DMS 273 treated with DMSO at 0.1 percent for 48 hours (cell line): ENCODE results near the gene UCMA.
"Not testable (repeated sequence)": the region's sequence is repeated elsewhere in the genome, so short reads cannot be mapped to it uniquely, and the experiment has no call there.

Experiments
- DNase-seq: peaks from one replicate; lab custom pipeline; 2025; lab: John Stamatoyannopoulos, UW

The UCMA gene

DNA sequence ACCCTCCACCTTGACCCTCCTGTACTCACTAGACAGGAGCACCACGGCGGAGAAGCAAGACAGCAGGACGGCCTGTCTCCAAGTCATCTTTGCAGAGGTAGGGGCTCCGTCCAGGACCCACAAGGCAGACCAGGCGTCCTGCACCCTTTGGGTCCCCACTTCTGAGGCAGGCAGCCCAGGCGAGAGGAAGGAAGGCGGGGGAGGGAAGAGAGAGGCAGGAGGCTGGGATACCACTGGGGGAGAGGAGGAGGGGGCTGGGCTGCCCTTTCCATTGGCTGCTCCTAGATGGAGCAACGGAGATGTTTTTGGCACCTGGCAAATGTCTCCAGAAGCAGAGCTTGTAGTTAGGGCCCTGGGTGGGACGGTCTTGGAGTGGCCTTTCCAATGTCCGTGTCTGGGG is at the start of gene UCMA:
TSS of gene UCMA (minus strand) at position 203 of the 400 bp plus-strand sequence. CDS start at position 87, 116 bp downstream.
- DNase-seq: no peak

GRCh38 chr10:13282348-13282747 is 48.2 kb upstream of the UCMA start:
- DNase-seq: not testable (repeated sequence)

- DNase-seq: no peak
Observed at GRCh38 chr10:13276749-13277365, 42.7 kb upstream of the UCMA start.

DNA sequence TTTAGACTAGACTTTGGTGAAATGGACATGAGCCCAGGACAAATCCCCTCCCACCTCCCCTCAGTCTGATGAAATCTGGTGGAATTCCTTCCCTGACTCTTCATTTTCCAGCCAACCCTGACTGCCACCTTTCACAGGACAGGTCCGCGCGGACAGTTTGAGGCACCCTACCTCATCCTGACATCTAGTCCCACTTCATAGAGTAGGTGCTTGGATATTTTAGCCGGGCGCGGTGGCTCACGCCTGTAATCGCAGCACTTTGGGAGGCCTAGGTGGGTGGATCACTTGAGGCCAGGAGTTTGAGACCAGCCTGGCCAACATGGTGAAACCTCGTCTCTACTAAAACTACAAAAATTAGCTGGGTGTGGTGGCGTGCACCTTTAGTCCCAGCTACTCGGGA is 42.0 kb upstream of the UCMA start:
- DNase-seq: not testable (repeated sequence)

DNA sequence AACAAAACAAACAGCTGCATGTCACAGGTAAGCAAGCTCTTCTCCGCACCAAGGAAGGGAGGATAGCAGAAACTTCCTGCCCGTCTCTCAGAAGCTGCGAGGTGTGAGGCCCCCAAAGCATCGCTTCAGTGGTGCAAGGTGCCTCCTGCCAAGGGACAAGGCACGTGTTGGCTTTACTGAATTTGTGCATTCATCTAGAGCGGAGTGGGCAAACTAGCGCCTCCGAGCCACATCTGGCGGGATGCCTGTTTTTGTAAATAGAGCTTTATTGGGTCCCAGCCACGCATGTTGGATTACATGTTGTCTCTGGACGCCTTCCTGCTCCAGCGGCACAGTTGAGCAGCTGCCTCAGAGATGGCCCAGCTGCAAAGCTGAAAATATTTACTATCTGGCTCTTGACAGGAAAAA is 38.0 kb upstream of the UCMA start:
- DNase-seq: peak; percentile 16

DNA sequence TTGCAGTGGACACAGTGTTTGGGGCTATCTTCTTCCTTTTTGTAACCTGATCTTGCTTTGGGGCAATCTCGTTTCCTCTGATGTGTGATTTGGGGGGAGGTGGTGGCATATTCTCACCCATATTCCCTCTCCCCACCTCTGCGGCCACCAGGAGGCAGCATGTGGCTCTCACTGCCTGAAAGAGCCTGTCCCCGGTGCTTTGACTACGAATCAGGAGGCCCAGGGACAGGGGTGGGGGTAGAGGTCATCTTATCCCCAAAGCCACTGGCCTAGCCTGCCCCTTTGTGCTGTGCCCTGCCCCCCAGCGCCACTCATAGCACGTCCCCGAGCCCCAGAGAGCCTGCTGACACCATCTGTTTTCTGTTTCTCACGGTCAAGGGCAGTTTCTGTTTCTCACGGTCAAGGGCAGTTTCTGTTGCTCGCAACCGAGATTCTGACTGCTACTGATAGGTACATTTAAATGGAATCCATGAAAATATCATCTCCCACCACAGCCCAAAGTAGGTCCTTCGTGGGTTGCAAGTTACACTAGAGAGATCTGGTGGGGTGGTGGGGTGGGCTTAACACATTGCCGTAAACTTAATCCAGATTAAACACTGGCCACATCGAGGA is 37.5 kb upstream of the UCMA start:
- DNase-seq: peak; percentile 1

DNA sequence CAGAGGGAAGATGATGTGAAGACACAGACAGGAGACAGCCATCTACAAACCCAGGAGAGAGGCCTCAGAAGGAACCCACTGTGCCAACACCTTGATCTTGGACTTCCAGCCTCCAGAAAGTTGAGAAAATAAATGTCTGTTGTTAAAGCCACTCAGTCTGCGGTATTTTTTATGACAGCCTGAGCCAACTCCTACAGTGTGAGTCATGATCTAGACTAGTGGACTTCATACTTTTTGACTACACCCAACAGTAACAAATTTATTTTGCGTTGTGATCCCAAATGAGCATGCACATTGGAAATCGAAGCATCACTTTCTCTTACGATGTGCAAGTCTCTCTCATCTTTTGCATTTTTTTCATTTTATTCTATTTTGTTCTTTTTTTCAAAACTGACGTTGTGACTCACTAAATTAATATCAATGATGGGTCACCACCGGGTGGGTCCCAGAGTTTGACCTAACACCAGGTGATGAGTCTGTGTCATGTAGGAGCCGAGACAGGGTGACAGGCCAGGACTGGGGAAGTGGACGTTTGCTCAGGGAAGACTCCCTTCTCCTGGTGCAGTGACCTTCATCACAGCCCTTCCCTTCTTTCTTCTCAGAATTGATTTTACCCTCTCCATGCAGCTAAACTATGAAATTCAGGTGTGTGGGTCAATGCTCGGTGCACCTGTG is 36.8 kb upstream of the UCMA start:
- no peak for DNase-seq

- DNase-seq: no peak
Observed at GRCh38 chr10:13268841-13269240, 34.7 kb upstream of the UCMA start.

DNA sequence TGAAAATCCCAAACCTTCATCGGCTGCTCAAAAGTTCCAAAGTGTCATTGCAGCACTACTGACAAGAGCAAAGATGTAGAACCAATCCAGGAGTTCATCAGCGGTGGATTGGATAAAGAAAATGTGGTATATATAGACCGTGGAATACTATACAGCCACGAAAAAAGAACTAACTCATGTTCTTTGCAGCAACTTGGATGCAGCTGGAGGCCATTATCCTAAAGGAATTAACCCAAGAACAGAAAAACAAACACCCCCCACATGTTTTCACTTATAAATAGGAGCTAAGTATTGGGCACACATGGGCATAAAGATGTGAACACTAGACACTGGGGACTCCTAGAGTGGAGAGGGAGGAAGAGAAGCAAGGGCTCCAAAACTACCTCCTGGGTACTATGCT is 34.1 kb upstream of the UCMA start:
- DNase-seq: no peak

DNA sequence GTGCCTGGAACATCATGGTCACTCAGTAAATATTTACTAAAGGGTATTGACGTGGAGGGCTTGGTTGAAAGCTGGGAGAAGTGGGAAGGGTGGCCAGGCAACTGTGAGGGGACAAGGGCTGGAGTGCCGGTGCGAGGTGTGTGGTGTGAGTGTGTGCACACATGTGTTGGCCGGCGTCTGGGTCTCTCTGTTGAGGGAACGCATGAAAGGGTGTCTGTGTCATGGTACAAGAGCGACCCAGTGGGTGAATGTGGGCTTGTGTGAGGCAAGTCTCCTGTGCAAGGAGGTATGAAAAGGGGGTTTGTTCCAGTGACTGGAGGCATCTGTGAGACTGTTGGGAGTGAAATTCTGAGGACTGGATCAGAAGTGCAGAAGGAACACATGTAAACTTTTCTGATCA is 29.4 kb upstream of the UCMA start:
- DNase-seq: no peak

DNA sequence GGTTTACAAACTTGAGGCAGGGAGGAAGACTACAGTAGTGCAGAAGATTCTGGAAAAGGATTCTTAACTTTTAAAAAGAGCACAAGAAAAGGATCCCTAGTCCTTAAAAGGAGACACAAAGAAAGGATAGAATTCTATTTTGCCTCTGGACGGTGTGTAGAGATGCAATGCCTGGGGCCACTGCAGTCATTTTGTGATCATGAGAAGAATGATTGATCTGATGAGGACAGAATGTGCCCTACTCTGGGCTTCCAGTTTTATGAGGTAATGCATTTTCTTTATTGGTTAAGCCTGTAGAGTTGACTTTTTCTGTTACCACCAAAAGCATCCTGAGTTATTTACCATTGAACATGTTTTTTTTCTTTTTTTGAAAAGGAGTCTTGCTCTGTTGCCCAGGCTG is 28.3 kb upstream of the UCMA start:
- DNase-seq: no peak

GRCh38 chr10:13257621-13258140 is 23.5 kb upstream of the UCMA start:
- DNase-seq: no peak

GRCh38 chr10:13256627-13257026 is 22.5 kb upstream of the UCMA start:
- no peak for DNase-seq

- DNase-seq: no peak
Observed at GRCh38 chr10:13253726-13254125, 19.6 kb upstream of the UCMA start.

GRCh38 chr10:13247784-13248183 is 13.6 kb upstream of the UCMA start:
- DNase-seq: no peak

- no peak for DNase-seq
Observed at GRCh38 chr10:13247246-13247645, 13.1 kb upstream of the UCMA start.

- DNase-seq: not testable (repeated sequence)
Observed at GRCh38 chr10:13242260-13242659, 8.1 kb upstream of the UCMA start.

DNA sequence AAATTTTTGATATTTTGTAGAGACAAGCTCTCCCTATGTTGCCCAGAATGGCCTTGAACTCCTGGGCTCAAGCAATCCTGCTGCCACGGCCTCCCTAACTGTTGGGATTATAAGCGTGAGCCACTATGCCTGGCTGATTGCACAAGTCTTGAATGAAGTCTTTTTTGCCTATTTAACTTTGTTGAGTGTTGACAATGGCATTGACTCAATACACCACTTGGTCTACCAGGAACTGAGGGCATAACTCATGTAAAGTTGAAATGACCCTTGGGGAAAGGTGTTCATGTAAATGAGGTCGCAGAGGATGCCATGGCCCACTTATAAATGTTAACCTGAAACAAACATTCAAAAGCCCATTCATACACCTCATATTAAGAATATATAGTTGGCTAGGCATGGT is 7.4 kb upstream of the UCMA start:
- no peak for DNase-seq

- no peak for DNase-seq
Observed at GRCh38 chr10:13239923-13240322, 5.7 kb upstream of the UCMA start.

DNA sequence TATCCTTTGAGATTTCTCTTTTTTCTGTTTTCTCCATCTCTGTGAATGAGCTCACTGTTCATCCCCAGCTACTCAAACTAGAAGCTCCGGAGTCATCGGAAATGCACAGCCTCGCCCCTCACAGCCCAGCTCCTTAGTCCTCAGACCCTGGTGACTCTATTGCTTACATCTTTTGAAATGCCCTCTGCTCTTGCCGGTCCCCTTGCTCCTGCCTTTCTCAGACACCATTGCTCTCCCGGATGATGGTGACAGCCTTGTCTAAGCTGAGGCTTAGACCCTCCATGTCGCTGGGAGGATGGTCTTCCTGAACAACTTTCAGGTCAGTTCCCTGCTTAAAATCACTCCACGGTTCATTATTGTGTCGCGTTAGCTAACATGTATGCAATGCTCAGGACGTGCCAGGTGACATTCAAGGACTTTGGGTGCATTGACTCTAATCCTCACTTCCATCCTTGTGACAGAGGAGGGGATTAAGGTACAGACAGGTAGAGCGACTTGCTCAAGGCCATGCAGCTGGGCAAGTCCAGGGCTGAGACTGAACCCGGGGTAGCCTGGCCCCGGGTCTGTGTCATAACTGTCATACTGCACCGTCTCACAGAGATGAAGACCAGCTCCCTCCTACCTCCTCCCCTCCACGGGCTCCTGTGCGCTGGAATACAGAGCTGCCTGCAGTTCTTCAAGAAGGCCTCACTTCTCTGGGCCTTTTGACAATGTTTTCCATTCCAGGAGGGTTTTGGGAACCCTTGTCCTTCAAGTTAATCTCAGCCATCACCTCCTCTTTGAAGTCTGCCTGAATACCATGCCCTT is 4.3 kb upstream of the UCMA start:
- no peak for DNase-seq

DNA sequence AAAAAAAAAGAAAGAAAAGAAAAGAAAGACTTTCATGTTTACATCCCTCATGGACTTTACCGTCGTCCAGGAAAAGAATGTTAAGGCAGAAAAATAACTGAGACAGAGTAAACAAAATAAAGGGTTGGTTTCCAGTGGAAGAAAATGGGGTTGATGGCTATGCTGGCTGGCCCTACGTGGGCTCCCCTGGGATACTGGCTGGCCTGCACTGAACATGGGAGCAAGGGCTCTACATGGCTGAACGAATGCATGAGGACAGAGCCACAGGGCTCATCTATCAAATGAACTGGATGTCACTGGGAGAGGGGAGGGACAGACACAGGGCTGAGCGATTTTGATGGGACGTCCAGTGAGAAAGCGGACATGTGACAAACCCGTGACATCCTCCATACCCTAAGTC is 2.5 kb upstream of the UCMA start:
- no peak for DNase-seq

- DNase-seq: not testable (repeated sequence)
Observed at GRCh38 chr10:13234736-13235135, 562 bp upstream of the UCMA start.
